ENCODE data around the gene ADAM15. TPM values are rescaled to one million over a fixed set of nuclear protein-coding genes. Genes with fewer than 3 reads are reported as not detected.

ADAM15 gene
- total RNA-seq, 1 donor from 2014 or later: 68.3 TPM

- FAIRE-seq (no peak), DNase-seq (ENCODE audit: low read depth) (no peak)
- no peak overlapping the region for H3K4me3 ChIP-seq (ENCODE audit: insufficient read depth, low read depth, low read length)
- no peaks in the 10 kb centered on the region for H3K27me3 ChIP-seq (ENCODE audit: insufficient read depth, low read length)
- H4K20me1 ChIP-seq (ENCODE audit: insufficient read depth, low read length): peaks cover 25% of the 10 kb centered on the region
- H3K4me1 ChIP-seq (ENCODE audit: insufficient read depth, low read length): peaks cover 9% of the 10 kb centered on the region
- Mint-ChIP-seq H3K27me3 (ENCODE audit: low read depth, unreplicated experiment) (no peaks in the 10 kb centered on the region), H3K4me1 (ENCODE audit: low read depth, unreplicated experiment) (peaks cover 31% of the 10 kb centered on the region), H3K36me3 (ENCODE audit: low read depth, unreplicated experiment) (peaks cover 3% of the 10 kb centered on the region), H3K27ac (ENCODE audit: unreplicated experiment) (peak overlapping the region; percentile 34), H3K9me3 (ENCODE audit: unreplicated experiment) (no peaks in the 10 kb centered on the region), H3K4me3 (ENCODE audit: unreplicated experiment) (peak overlapping the region; percentile 45)
- H2AFZ ChIP-seq (ENCODE audit: low read depth, low read length): no peak overlapping the region
- TF ChIP-seq EZH2 (IDR thresholded peaks at IDR 0.05; ENCODE audit: insufficient read depth, low read length): no peak
- no peak for TF ChIP-seq CTCF (IDR thresholded peaks at IDR 0.05; ENCODE audit: insufficient read depth, low read depth, low read length)
- H3K36me3 ChIP-seq (ENCODE audit: insufficient read depth, low read length): no peaks in the 10 kb centered on the region
- H3K27ac ChIP-seq (ENCODE audit: low read depth, low read length): no peak overlapping the region
- H3K9ac ChIP-seq (ENCODE audit: low read length): peak overlapping the region; percentile 46
- H3K4me2 ChIP-seq (ENCODE audit: low read length): peak overlapping the region; percentile 78
- H3K79me2 ChIP-seq (ENCODE audit: insufficient read depth, low read length): no peaks in the 10 kb centered on the region
- no peaks in the 10 kb centered on the region for H3K9me3 ChIP-seq (ENCODE audit: insufficient read depth, low read depth, low read length)
Observed at GRCh38 chr1:155017946-155018316, 33.2 kb upstream of the ADAM15 start.

GRCh38 chr1:155018617-155019348, 32.3 kb upstream of the ADAM15 start:
- no peaks in the 10 kb centered on the region for H3K9me3 ChIP-seq (ENCODE audit: insufficient read depth, low read depth, low read length)
- Mint-ChIP-seq H3K4me3 (ENCODE audit: unreplicated experiment) (no peak overlapping the region), H3K36me3 (ENCODE audit: low read depth, unreplicated experiment) (no peaks in the 10 kb centered on the region), H3K9me3 (ENCODE audit: unreplicated experiment) (no peaks in the 10 kb centered on the region), H3K4me1 (ENCODE audit: low read depth, unreplicated experiment) (peaks cover 29% of the 10 kb centered on the region), H3K27ac (ENCODE audit: unreplicated experiment) (peak overlapping the region; percentile 10), H3K27me3 (ENCODE audit: low read depth, unreplicated experiment) (no peaks in the 10 kb centered on the region)
- H3K4me1 ChIP-seq (ENCODE audit: insufficient read depth, low read length): peaks cover 9% of the 10 kb centered on the region
- no peak overlapping the region for H3K4me3 ChIP-seq (ENCODE audit: insufficient read depth, low read depth, low read length)
- no peaks in the 10 kb centered on the region for H3K27me3 ChIP-seq (ENCODE audit: insufficient read depth, low read length)
- no peaks in the 10 kb centered on the region for H3K36me3 ChIP-seq (ENCODE audit: insufficient read depth, low read length)
- no peak for DNase-seq (ENCODE audit: low read depth)
- H3K4me2 ChIP-seq (ENCODE audit: low read length): no peak overlapping the region
- H3K79me2 ChIP-seq (ENCODE audit: insufficient read depth, low read length): no peaks in the 10 kb centered on the region
- H3K9ac ChIP-seq (ENCODE audit: low read length): no peak overlapping the region
- no peak overlapping the region for H2AFZ ChIP-seq (ENCODE audit: low read depth, low read length)
- TF ChIP-seq EZH2 (IDR thresholded peaks at IDR 0.05; ENCODE audit: insufficient read depth, low read length) (no peak), CTCF (IDR thresholded peaks at IDR 0.05; ENCODE audit: insufficient read depth, low read depth, low read length) (no peak)
- peaks cover 19% of the 10 kb centered on the region for H4K20me1 ChIP-seq (ENCODE audit: insufficient read depth, low read length)
- no peak overlapping the region for H3K27ac ChIP-seq (ENCODE audit: low read depth, low read length)
- FAIRE-seq: no peak

All from astrocyte (in vitro differentiated cells and primary cell).